SK-N-DZ (cell line): Measurements from ENCODE around the gene ZNF736. TPM values are rescaled to one million over a fixed set of nuclear protein-coding genes. Genes with fewer than 3 reads are reported as not detected.
A peak's percentile ranks its signal among the peaks of the same experiment; 100 is the strongest.
"Not testable (repeated sequence)": the region's sequence is repeated elsewhere in the genome, so short reads cannot be mapped to it uniquely, and the experiment has no call there.

Experiments
- DNase-seq: peaks from one replicate; pipeline ENCODE4 v3.0.0-alpha.2; 2015; ENCODE audit warnings: low spot score
- polyA plus RNA-seq, 2 experiments: library from polyadenylated mRNA; depleted of rRNA; stranded (reverse); fragments of >200 nt; gene quantifications; 2 replicates each; pipeline ENCODE4 v1.2.3, GENCODE V29; 2014

Gene ZNF736
- 18.8 and 19.7 TPM in 2 replicates for polyA plus RNA-seq (2014; cell fraction: cytosol; rRNA removed)
- 49.3 and 51.1 TPM in 2 replicates for polyA plus RNA-seq (2014; cell fraction: nucleus; rRNA removed)

DNA sequence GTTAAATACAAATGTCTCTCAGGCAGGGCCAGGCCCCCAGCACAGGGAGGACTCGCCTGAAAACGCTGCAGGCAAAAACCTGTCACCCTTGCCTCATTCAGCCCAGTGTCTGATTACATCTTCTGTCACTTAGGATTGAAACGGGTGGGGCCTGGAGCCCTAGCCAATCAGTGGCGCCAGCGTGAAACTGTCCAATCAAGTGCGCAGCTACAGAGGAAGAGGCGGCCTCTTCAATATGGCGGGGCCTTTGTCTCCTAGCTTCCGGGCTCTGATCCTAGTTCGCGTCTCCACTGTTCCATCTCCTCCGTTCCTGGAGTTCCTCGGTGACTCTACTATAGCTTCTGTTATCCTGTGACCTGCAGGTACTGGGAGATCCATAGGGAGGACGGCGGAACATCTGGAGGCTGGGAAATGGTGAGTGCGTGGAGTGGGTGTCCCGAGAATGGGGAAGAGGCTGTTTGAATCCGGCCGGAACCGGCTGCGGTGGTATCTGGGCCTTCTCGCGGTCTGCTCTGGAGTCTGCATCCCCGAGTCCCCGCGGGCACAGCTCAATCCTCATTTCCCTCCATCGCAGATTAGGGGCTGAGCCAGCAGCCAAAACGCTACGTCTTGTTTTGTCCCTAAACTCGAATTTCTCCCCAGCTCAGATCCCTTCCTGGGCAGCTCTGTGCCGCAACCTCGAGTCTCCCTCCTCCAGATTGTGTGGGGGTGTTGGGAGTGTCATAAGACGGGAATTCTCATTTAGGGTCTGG, at the start of gene ZNF736:
ZNF736 (plus strand) TSS at position 222 of the 752 bp plus-strand sequence; CDS start at position 412, 190 bp downstream.
- DNase-seq, result peak; percentile 97

DNA sequence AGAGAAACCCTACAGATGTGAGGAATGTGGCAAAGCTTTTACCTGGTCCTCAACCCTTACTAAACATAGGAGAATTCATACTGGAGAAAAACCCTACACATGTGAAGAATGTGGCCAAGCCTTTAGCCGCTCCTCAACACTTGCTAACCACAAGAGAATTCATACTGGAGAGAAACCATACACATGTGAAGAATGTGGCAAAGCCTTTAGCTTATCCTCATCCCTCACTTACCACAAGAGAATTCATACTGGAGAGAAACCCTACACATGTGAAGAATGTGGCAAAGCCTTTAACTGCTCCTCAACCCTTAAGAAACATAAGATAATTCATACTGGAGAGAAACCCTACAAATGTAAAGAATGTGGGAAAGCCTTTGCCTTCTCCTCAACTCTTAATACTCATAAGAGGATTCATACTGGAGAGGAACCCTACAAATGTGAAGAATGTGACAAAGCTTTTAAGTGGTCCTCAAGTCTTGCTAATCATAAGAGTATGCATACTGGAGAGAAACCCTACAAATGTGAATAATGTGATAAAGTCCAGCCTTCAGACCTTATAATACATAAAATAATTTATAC, 47.3 kb upstream of the ZNF736 start:
- no peak for DNase-seq

DNA sequence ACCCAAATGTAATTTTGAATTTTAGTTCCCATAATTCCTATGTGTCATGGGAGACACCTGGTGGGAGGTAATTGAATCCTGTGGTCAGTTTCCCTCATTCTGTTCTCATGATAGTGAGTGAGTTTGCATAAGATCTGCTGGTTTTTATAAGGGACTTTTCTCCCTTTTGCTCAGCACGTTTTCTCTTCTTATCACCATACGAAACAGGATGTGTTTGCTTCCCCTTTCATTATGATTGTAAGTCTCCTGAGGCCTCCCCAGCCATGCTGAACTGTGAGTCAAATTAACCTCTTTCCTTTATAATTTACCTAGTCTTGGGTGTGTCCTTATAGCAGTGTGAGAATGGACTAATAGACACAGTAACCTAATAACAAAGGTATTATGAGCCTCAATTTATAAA, 36.1 kb upstream of the ZNF736 start:
- no peak for DNase-seq

DNA sequence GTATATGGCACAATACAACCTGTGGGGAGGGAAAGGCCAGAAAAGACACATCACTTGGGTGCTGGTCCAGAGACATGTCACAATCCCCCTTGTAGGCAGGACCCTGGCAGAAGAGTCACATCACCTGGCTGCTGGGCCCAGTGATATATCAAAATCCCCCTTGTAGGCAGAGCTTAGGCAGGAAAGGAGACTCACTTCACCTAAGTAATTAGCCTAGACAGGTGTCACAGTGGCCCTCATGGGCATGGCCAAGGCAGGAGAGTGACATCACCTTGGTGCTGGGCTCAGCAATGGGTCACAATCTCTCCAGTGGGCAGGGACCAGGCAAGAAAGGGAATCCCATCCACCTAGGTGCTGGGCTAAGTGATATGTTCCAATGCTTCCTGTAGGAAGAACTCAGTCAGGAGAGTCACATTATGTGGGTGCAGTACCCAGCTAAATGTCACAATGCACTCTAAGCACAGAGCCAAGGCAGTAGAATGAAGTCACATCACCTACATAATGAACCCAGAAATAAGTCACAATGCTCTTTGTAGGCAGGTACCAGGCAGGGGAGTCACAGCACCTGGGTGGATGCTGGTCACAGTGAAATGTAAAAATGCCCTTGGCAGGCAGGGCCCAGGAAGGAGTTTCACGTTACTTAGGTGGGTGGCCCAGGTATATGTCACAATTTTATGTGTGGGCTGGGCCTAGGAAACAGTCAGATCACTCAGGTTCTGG, 18.9 kb upstream of the ZNF736 start:
- no peak for DNase-seq

DNA sequence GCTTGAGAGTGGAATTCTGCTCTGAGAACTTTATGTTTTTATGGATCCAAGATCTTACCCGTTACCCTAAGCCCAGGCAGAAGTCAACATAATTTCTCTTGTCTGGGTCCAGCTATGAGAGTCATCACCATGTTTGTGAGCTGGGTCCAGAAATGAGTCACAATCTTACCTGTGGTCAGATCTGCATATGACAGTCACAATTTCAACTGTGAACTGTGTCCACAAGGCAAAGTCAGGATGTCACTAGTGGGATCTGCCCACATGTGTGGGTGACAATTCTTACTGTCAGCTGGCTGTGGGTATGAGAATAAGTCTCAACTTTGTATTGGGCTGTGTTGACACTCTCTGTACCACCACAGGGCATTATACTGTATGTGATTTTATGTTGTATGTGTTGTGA, 16.3 kb upstream of the ZNF736 start:
- not testable (repeated sequence) for DNase-seq

DNA sequence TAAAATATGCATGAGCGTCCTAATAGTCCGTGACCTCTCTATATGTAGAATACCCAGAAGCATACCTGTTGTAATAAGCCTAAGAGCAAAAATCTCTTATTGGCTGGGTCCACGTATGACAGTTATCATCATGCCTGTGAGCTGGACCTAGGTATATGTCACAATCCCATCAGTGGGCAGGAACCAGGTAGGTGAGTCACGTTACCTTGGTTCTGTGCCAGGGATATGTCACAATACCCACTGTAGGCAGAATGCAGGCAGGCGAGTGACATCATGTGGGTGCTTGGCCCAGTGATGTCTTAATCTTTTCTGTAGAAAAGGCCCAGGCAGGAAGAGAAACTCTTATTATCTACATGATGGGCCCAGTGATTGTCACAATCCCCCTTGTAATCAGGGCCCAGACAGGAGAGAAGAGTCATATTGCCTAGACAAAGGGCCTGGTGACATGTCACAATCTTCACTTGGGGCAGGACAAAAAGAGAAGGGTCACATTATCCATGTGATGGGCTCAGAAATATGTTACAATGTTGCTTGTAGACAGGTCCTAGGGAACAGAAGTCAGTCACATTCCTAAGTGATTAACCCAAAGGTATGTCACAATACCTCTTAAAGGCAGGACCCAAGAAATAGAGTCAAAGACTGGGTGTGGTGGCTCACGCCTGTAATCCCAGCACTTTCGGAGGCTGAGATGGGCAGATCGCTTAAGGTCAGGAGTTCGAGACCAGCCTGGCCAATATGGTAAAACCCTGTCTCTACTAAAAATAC, 12.9 kb upstream of the ZNF736 start:
- DNase-seq, result no peak

DNA sequence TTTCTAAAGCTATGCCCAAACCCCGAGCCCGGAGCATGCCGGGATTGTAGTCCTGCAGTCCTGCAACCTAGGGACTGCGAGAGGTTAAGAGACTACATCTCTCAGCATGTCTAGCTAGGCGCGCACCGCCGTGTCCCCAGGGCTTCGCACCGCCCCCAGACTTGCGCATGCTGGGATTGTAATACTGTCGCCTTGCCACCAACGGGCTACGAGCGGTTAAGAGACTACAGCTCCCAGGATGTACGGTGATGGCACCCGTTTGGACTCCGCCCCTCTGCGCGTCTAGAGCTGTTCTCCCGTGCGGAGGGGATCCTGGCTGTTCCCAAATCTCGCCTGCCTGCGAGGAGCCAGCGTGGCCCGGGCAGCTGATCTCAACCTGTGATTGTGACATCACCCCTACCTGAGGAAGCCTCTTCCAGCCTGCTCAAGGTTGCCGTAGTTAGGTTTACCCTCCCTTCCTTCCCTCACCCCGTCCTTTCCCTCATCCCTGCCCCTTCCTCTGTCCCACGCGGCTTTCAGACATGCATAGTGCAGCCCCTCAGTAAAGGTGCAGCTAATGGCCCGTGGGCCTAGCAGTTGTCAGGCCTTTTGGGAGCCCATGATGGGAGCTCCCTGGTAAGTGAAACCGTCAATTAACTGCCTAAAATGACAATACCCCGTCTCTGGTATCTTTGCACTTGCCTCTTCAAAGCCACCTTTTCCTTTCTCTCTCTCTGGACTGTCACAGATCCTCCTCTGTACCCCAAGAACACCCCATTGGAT, 6.3 kb upstream of the ZNF736 start:
- peak; percentile 98 for DNase-seq

DNA sequence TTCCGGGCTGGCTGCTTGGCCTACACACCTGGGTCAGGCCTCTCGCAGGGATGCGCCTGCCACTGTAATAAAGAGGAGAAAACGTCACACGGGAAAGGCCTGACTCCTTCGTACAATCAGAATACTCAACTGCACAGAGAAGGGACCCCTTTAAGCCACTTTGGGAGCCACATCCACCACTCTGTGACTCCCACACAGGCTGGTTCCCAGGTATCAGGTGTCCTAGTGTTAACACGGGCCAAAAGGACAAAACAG, 5.8 kb upstream of the ZNF736 start:
- DNase-seq, result no peak

DNA sequence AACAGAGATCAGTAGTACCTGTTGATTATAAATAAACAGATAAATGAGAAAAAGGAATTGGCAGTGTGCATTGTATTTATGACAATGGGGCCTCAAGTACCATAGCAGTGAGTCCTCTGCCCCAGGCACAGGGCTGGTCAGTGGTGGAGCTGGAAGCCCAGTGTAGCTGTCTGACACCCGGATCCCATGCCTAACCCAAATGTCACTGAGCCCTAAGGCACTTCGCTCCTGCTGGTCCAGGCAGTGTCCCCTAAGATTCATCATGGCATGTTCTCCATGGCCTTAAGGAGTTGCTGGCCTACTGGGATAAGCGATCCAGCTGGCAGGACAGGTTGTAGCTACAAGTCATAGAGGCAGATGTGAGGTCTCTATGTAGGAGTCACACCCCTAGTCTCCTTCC, 3.3 kb upstream of the ZNF736 start:
- DNase-seq, result no peak

DNA sequence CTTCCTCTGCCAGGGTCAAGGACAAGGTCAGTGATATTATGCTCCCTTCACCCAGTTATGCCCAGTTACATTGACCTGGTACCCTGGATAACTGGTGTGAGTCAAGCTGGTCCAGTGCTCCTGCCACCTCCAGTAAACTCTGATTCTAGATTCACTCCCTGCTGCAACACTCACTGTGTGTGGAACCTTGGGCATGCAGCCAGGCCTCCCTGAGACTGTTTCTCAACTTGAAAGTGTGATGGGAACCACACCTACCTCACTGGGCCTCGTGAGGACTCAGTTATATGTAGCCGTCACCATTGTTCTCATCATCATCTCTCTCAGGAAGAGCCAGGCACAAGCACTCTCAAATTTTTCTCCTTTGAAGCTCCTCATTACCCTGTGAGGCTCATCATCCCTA, 935 bp upstream of the ZNF736 start:
- no peak for DNase-seq

DNA sequence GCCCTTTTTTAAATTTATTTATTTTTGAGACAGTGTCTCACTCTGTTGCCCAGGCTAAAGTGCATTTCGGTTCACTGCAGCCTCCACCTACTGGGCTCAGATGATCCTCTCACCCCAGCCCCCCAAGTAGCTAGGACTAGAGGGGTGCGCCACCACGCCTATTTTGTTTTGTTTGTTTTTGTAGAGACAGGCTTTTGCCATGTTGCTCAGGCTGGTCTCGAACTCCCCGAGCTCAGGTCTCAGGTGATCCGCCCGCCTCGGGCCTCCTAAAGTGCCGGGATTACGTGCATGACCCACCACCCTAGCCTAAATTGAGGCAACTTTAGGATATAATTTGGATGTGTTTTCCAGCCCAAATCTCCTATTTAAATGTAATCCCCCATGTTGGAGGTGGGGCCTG, 805 bp downstream of the ZNF736 start:
- no peak for DNase-seq

DNA sequence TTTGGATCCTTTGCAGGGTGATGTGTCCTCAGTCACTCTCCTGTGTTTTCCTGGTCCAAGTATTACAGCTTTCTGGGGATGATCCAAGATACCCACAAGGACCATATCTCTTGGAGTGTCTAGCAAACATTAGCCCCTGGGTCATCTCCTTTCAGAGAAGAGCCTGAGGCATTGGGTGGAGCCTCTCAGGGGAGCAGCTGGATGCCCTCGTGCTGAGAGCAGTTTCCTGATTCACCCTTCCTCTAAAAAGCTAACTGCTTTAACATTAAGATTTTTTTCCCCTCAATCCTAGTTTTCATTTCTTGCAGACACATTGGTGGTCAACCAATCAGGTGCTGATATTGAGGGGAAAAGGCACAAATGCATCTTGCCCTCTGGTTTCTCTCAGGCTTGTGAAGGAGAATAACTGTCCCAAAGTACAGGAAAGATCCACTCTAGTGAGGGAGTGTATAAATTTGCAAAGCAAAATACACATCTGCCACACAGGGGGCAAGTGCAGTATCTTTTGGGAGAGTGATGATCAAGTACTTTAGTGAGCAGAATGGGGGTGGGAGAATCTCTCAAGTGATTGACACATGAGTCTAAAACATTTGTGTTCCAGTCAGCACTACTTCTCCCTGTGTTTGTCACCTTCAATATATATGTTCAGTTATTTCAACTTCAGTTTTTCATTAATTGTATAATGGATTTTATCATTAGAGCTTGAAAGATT, 2.4 kb downstream of the ZNF736 start:
- not testable (repeated sequence) for DNase-seq

DNA sequence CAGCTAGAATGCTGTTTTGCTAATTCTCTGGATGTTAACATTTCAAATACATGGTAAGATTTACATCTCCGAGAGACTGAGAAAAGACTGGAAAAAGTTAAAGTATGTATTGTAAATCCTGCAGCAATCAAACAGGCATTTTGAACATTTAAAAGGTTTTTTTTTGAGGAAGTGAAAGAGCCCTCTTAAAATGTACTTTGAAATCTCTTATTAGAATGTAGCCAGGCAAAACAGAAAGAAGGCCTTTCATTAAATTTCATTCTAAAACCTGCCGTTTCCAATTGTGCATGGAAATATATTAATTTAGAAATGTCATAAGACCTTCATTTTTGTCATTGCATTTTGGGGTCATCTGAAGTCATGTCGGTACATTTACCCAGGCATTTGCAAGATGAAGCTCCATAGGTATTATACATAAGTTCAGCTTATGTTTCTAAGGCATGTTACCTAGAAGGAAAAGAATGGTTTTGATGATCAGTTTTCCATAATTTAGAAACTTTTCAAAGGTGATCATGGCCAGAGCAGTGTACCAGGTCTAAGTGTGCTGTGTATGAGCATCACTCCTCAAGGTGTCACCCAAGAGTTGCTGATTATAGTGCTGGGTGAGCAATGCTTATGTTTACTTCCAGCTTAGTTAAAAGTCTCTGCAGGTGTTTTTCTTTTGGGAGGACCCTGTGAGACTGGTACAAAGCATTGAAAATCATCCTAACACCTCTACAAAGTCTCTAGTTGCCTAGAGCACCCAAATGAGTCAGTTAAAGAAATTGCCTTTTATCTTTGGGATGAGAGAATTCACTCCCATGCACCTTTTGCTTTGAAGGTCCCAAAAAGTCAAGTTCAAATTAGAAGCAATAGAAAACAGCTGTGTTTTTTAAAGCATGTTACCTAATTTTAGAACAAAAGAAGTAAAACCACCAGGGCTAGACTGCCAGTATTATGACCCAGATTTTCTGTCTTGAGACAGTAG, 7.1 kb downstream of the ZNF736 start:
- no peak for DNase-seq

DNA sequence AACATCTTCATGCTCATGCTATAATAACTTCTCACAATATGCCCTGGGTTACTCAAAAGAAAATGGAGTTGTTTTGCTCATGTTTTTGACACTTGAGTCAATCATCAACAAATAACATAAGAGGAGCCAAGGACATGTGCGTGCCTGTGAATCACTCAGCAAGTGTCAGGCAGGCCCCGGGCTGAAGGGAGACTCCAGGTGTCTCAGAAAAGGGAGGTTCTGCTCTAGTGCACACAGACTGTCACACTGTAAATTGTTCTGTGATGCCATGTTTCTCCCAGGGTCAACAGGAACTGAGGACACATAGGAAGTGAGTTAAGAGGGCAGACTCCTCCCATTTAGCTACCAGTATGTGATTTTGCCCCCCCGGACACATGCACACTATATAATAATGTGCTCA, 10.4 kb downstream of the ZNF736 start:
- DNase-seq, result not testable (repeated sequence)

DNA sequence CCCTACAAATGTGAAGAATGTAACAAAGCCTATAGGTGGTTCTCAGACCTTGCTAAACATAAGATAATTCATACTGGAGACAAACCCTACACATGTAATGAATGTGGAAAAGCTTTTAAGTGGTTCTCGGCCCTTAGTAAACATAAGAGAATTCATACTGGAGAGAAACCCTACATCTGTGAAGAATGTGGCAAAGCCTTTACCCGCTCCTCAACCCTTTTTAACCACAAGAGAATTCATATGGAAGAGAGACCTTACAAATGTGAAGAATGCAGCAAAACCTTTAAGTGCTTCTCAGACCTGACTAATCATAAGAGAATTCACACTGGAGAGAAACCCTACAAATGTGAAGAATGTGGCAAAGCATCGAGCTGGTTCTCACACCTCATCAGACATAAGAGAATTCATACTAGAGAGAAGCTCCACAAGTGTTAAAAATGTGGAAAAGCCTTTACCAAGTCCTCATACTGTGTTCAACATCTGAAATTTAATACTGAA, 35.0 kb downstream of the ZNF736 start:
- DNase-seq, result not testable (repeated sequence)

DNA sequence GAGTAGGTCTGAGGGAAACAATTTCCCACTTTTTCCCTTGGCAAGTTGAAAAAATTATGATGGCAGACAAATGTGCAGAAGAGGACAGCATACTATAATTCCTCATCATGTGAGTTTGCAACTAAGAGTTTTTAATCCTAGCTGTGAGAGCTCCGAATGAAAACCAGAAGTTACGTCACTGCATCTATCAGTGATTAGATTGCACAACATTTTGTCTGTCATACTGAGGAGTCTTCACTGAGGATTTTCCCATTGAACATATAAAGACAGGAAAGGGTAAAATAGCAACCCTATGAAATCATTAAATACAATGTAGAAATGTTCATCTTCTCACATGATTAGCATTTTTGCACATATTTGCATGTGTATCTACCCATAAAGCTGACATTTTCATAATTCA, 45.8 kb downstream of the ZNF736 start:
- no peak for DNase-seq

DNA sequence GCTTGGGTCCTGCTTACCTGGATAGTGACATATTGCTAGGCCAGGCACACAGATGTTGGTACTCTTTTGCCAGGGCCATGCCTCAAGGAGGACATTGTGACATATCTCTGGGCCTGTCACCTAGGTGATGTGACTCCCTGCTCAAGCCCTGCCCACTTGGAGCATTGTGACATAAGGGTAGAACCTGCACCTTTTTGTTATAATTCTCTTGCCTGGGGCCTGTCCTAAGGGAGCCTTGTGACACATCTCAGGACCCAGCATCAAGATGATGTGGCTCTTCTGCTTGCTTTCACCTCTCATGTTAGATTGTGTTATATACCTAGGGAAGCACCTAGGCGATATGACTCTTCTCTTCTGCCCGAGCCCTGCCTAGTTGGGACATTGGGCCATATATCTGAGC, 57.4 kb downstream of the ZNF736 start:
- DNase-seq, result no peak

DNA sequence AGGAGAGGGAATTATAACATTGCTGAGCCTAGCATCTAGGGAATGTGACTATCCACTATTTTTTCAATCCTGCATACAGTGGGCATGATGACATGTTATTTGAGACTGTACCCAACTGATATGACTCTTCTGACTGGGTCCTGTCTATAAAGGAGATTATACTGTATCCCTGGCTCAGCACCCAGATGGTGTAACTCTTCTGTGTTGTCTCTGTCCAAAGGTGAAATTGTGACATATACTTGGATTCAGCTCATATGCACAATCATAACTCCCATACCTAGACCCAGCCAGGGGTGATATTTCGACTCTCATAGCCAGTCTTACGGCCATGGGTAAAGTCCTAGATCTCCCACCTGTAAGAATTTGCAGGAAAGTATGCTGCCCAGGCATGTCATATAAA, 59.3 kb downstream of the ZNF736 start:
- DNase-seq, result no peak

DNA sequence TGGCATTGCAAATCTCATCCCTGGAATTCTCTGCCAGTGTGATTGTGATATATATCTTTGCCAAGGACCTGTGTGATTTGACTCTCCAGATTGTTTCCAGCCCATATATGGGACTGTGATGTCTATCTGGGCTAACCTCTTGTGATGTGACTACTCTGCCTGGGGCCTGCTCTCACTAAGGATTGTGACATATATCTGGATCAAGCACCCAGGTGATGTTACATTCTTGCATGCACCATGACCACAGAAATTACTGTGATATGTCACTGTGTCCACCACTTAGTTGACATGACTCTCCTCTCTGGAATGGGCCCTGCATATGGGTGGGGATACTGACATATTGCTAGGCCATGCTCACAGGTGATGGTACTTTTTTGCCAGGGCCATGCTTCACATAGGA, 86.6 kb downstream of the ZNF736 start:
- DNase-seq, result no peak
